Measurements from ENCODE around the gene ODAPH. TPM values are rescaled to one million over a fixed set of nuclear protein-coding genes. Genes with fewer than 3 reads are reported as not detected.

The ODAPH gene
- total RNA-seq, 1 experiment from 2014 or later = not detected

DNA sequence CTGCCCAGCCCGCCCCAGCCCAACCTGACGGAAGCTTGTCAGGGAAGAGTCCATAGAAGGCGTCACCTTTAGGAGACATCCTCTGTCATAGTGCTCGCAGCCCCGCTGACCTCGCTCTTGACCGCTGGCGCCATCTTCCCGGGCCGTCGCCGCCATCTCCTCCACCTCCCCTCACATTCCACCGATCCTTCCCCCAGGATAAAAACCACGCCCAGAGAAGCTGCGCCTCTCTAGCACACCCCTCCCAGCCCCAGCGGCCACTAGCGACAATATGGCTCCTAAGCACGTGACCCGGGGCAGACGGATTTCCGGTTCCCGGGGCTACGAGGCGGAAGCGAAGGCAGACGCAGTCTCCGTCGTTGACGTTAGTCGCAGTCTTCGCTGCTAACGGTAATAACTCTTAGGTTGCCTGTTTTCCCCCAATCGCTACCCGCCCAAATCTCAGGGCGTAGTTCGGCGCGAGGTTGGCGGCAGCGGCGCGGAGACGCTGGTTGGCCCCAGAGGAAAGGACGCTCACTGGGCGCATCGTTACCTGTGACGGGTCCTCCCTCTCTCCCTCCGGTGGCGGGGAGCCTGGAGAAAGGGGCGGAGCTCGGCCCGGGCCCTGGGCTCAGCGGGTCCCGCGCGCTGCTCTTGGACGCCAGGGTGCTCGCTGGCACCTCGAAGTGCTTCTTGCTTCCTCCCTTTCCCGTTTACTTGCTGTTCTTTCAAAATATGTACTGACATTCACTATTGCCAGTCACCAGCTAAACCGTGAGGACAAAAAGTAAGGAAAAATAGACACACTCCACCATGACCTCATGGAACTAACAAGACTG, 41.5 kb upstream of the ODAPH start, which contains the start of the genes RCHY1 and THAP6:
Gene RCHY1, minus strand, starts transcription at position 273 of the 818 bp plus-strand sequence. Its CDS starts 117 bp downstream, at position 156.
Gene THAP6, plus strand, starts transcription at position 343 of the 818 bp plus-strand sequence. CDS start 980 bp downstream, outside the sequence.
- Mint-ChIP-seq H3K4me1 (peaks cover 17 to 19% of the 10 kb centered on the region in 2 experiments), H3K4me3 (no peak within 1 kb of the TSS; a peak in 1 of 5 replicates), H3K27me3 (ENCODE audit: low read depth) (no peaks in the 10 kb centered on the region), H3K9me3 (peaks cover 0 to 7% of the 10 kb centered on the region in 2 experiments; a peak in 1 of 5 replicates), H3K27ac (peak within 1 kb of the TSS; percentile 88 to 95 (median 93)), H3K36me3 (ENCODE audit: insufficient read depth in 1 of 3, low read depth in 3 of 3) (peaks cover 16 to 49% (median 35%) of the 10 kb centered on the region in 3 experiments)
- no peak within 1 kb of the TSS for H3K4ac ChIP-seq (ENCODE audit: low read depth, low read length)
- H2BK12ac ChIP-seq (ENCODE audit: insufficient read length, low read depth, low read length) = no peak within 1 kb of the TSS
- H2AFZ ChIP-seq (ENCODE audit: low read length) = no peak within 1 kb of the TSS
- no CpG with 5 or more reads among the region's 61 CpGs for WGBS (ENCODE audit: extremely low coverage, insufficient read length, low lambda C conversion rate)
- no peak within 1 kb of the TSS for H2BK120ac ChIP-seq (ENCODE audit: low read depth, low read length, poor library complexity, severe bottlenecking)
- H3K23ac ChIP-seq (ENCODE audit: insufficient read length, low read depth, low read length) = no peak within 1 kb of the TSS
- H3K23me2 ChIP-seq (ENCODE audit: insufficient read length, low read depth, low read length, poor library complexity, severe bottlenecking) = peaks cover 13% of the 10 kb centered on the region
- peak within 1 kb of the TSS; percentile 60 for H3K18ac ChIP-seq (ENCODE audit: insufficient read length, low read depth, low read length)
- H3K27ac ChIP-seq (ENCODE audit: insufficient read length, low read depth, low read length) = peak within 1 kb of the TSS; percentile 28
- H3K14ac ChIP-seq (ENCODE audit: insufficient read depth, low read length) = peak within 1 kb of the TSS; percentile 57; the same call in 1 of the 2 replicates
- H2BK20ac ChIP-seq (ENCODE audit: low read depth, low read length, poor library complexity, severe bottlenecking) = no peak within 1 kb of the TSS
- no peak within 1 kb of the TSS for H4K8ac ChIP-seq (replicated peaks; ENCODE audit: insufficient read length, low read depth, low read length)
- peaks cover 8% of the 10 kb centered on the region for H3K4me1 ChIP-seq (ENCODE audit: insufficient read depth, low read length)
- H3T11ph ChIP-seq (ENCODE audit: low read length) = no peak within 1 kb of the TSS
- peak within 1 kb of the TSS; percentile 92 for H3K9ac ChIP-seq (ENCODE audit: extremely low read depth, insufficient read length, low read length)
- H2AK5ac ChIP-seq (ENCODE audit: insufficient read length, low read length) = no peak within 1 kb of the TSS
- peaks cover 4% of the 10 kb centered on the region for H4K20me1 ChIP-seq (ENCODE audit: control insufficient read depth, insufficient read depth, insufficient read length)
- H2BK15ac ChIP-seq (ENCODE audit: low read depth, low read length) = no peak within 1 kb of the TSS
- TF ChIP-seq, protein P1, sequence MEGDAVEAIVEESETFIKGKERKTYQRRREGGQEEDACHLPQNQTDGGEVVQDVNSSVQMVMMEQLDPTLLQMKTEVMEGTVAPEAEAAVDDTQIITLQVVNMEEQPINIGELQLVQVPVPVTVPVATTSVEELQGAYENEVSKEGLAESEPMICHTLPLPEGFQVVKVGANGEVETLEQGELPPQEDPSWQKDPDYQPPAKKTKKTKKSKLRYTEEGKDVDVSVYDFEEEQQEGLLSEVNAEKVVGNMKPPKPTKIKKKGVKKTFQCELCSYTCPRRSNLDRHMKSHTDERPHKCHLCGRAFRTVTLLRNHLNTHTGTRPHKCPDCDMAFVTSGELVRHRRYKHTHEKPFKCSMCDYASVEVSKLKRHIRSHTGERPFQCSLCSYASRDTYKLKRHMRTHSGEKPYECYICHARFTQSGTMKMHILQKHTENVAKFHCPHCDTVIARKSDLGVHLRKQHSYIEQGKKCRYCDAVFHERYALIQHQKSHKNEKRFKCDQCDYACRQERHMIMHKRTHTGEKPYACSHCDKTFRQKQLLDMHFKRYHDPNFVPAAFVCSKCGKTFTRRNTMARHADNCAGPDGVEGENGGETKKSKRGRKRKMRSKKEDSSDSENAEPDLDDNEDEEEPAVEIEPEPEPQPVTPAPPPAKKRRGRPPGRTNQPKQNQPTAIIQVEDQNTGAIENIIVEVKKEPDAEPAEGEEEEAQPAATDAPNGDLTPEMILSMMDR (conservative IDR thresholded peaks at IDR 0.05) = no peak
- H3K56ac ChIP-seq (ENCODE audit: insufficient read length, low read depth, low read length) = no peak within 1 kb of the TSS
- H3K4me2 ChIP-seq (ENCODE audit: insufficient read depth, insufficient read length, low read length) = peak within 1 kb of the TSS; percentile 96
- peaks cover 9% of the 10 kb centered on the region; the same call in 1 of the 2 replicates for H3K79me2 ChIP-seq (ENCODE audit: insufficient read depth, low read length)
- peak; percentile 97 for DNase-seq
- no peaks in the 10 kb centered on the region for H3K9me3 ChIP-seq (ENCODE audit: control insufficient read depth, low read depth, low read length)
- no peaks in the 10 kb centered on the region for H3K27me3 ChIP-seq (ENCODE audit: insufficient read depth, low read length)
- no peaks in the 10 kb centered on the region for H3K79me1 ChIP-seq (ENCODE audit: insufficient read depth, low read depth, low read length, poor library complexity, severe bottlenecking)
- peak within 1 kb of the TSS; percentile 41 for H4K5ac ChIP-seq (ENCODE audit: insufficient read length, low read depth, low read length)
- H2BK5ac ChIP-seq (ENCODE audit: insufficient read length, low read length) = no peak within 1 kb of the TSS
- no peak within 1 kb of the TSS for H4K91ac ChIP-seq (ENCODE audit: insufficient read length, low read depth, low read length)

Data from H9 (cell line).